Activated CD8-positive, alpha-beta T cell treated with anti-CD3 and anti-CD28 coated beads, Interleukin-2, amount 10 ng/mL, durations not matched to agents 7 days and 5 days (primary cell): ENCODE data around the gene DNAJA1. TPM values are rescaled to one million over a fixed set of nuclear protein-coding genes. Genes with fewer than 3 reads are reported as not detected.

Experiments used
- ATAC-seq: fragments of 150-1000 bp; cut with Tn5 transposase; one replicate; pipeline ENCODE4 v1.10.0; 2021; ENCODE audit warnings: moderate library complexity
- CTCF ChIA-PET: fragments of 350-600 bp; sonication (Branson Sonifier 250); formaldehyde crosslinking; loops from one replicate; lab custom pipeline; 2021; ENCODE audit warnings: antibody characterized with exemption; lab: Charles Lee
- POLR2A ChIA-PET: fragments of 350-600 bp; sonication (Branson Sonifier 250); formaldehyde crosslinking; loops from one replicate; lab custom pipeline; 2021; ENCODE audit warnings: antibody characterized with exemption; lab: Charles Lee
- DNase-seq: peaks from one replicate; pipeline ENCODE4 v3.0.0-alpha.2; 2020
- H3K27ac Mint-ChIP-seq: one replicate; pipeline ENCODE4 v1.8.0; 2021; ENCODE audit warnings: mild to moderate bottlenecking, mixed read lengths
- H3K27me3 Mint-ChIP-seq: one replicate; pipeline ENCODE4 v1.8.0; 2021; ENCODE audit warnings: low read depth, mixed read lengths
- H3K36me3 Mint-ChIP-seq: one replicate; pipeline ENCODE4 v1.8.0; 2021; ENCODE audit warnings: low read depth, mixed read lengths
- H3K4me1 Mint-ChIP-seq: one replicate; pipeline ENCODE4 v1.8.0; 2021; ENCODE audit warnings: low read depth, mixed read lengths
- H3K4me3 Mint-ChIP-seq: one replicate; pipeline ENCODE4 v1.8.0; 2021; ENCODE audit warnings: mild to moderate bottlenecking, mixed read lengths
- H3K9me3 Mint-ChIP-seq: one replicate; pipeline ENCODE4 v1.8.0; 2022; ENCODE audit warnings: mixed read lengths; ENCODE audit not compliant: insufficient read depth
- total RNA-seq, 2 experiments: library from RNA; stranded (reverse); gene quantifications; one replicate each; pipeline ENCODE4 v1.2.3, GENCODE V29; 2021

The DNAJA1 gene
- total RNA-seq, 2 experiments from 2014 or later: 158 to 159 TPM

DNA sequence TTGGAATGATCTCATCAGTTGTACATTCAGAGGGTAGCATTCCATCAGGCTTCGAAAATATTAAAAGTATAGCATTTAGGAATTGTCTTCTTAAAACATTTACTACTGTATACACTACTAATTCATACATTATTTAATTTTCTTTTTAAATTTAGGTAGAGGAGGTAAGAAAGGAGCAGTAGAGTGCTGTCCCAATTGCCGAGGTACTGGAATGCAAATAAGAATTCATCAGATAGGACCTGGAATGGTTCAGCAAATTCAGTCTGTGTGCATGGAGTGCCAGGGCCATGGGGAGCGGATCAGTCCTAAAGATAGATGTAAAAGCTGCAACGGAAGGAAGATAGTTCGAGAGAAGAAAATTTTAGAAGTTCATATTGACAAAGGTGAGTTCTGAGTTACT is 5.2 kb downstream of the DNAJA1 start:
- ATAC-seq: no peak
- H3K27ac Mint-ChIP-seq: no peak overlapping the region
- POLR2A ChIA-PET: interaction anchor here (1.3 kb wide), 1 partner anchor 8 kb away, joined by 5 read pairs; no protein-coding TSS in a partner anchor
- H3K36me3 Mint-ChIP-seq: peaks cover 80% of the 10 kb centered on the region
- DNase-seq: no peak
- H3K4me3 Mint-ChIP-seq: no peak overlapping the region
- CTCF ChIA-PET: interaction anchor here (0.8 to 1.3 kb wide), 2 partner anchors 14 to 196 kb away, joined by 3 read pairs; no protein-coding TSS in a partner anchor
- H3K27me3 Mint-ChIP-seq: no peaks in the 10 kb centered on the region
- no peaks in the 10 kb centered on the region for H3K9me3 Mint-ChIP-seq
- peaks cover 60% of the 10 kb centered on the region for H3K4me1 Mint-ChIP-seq

DNA sequence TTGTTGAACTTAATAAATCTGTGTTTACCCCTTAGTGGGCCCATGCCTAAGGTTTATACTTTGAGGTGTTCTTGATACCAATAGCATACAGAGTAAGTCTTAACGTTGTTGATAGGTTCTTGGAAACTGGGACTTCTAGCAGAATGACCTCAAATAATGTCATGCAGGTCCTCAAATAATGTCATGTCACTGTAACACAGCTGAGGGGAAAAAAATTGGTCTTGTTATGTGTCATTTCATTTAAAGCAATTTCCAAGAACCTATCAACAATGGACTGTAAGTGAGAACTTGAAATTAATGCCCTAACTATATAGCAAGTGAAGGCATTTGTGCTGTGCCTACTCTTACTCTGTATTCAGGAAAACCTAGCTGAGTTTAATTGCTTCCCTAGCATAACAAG is 7.2 kb downstream of the DNAJA1 start:
- ATAC-seq: no peak
- peak overlapping the region; percentile 15 for H3K27ac Mint-ChIP-seq
- no peak overlapping the region for H3K4me3 Mint-ChIP-seq

DNA sequence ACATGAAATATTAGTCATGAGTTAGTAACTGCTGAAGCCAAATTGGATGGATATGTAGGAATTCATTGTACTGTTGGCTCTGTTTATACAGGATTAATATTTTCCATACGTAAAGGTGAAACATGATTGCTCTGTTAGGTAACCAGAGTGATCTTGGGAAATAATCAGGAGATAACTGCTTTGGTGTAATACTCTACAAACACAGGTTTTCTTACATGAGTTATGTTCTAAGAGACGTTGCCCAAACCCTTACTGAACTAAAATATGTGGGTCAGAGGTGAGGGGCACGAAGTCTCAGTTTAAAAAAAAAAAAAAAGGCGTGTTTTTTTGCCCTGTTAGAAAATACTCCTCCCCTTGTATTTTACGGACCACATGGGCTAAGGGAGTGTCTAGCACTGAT is 7.8 kb downstream of the DNAJA1 start:
- H3K4me1 Mint-ChIP-seq: peaks cover 48% of the 10 kb centered on the region
- H3K27me3 Mint-ChIP-seq: no peaks in the 10 kb centered on the region
- CTCF ChIA-PET: no interaction called here
- peaks cover 85% of the 10 kb centered on the region for H3K36me3 Mint-ChIP-seq
- H3K27ac Mint-ChIP-seq: no peak overlapping the region
- DNase-seq (no peak), ATAC-seq (no peak)
- POLR2A ChIA-PET: interaction anchor here (3.0 kb wide), 1 partner anchor 7 kb away, joined by 19 read pairs; the partner anchor contains the start of gene DNAJA1
- no peaks in the 10 kb centered on the region for H3K9me3 Mint-ChIP-seq
- H3K4me3 Mint-ChIP-seq: no peak overlapping the region

More for the DNA sequence above, 7.2 kb downstream of the DNAJA1 start:
- ChIA-PET POLR2A (no interaction called here), CTCF (no interaction called here)
- Mint-ChIP-seq H3K36me3 (peaks cover 85% of the 10 kb centered on the region), H3K4me1 (peaks cover 48% of the 10 kb centered on the region), H3K9me3 (no peaks in the 10 kb centered on the region), H3K27me3 (no peaks in the 10 kb centered on the region)
- no peak for DNase-seq

DNA sequence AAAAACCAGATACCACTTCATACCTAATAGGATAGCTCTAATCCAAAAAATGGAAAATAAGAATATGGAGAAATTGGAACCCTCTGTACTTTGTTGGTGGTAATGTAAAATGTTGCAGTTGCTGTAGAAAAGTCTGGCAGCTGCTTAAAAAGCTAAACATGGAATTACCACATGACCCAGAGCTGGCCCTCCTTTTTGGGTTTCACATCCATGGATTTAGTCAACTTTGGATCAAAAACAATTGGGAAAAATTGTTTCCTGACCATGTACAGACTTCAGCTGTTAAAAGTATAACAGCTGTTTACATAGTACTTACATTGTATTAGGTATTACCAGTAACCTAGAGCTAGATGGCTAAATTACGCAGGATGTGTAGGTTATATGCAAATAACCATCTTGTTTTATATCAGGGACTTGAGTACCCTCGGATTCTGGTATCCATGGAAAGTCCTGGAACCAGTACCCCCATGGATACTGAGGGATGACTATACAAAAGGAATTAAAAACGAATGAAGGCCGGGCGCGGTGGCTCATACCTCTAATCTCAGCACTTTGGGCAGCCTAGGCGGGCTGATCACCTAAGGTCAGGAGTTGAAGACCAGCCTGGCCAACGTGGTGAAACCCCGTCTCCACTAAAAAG is 15.8 kb downstream of the DNAJA1 start:
- H3K9me3 Mint-ChIP-seq: no peaks in the 10 kb centered on the region
- H3K36me3 Mint-ChIP-seq: peaks cover 48% of the 10 kb centered on the region
- peaks cover 24% of the 10 kb centered on the region for H3K4me1 Mint-ChIP-seq
- no peaks in the 10 kb centered on the region for H3K27me3 Mint-ChIP-seq
- no peak for DNase-seq
- POLR2A ChIA-PET: interaction anchor here (4.5 kb wide), 1 partner anchor 15 kb away, joined by 40 read pairs; the partner anchor contains the start of gene DNAJA1
- no peak overlapping the region for H3K27ac Mint-ChIP-seq
- no peak overlapping the region for H3K4me3 Mint-ChIP-seq
- CTCF ChIA-PET: interaction anchor here (0.7 to 1.3 kb wide), 2 partner anchors 15 to 19 kb away, joined by 3 to 5 read pairs; no protein-coding TSS in a partner anchor
- ATAC-seq: no peak

DNA sequence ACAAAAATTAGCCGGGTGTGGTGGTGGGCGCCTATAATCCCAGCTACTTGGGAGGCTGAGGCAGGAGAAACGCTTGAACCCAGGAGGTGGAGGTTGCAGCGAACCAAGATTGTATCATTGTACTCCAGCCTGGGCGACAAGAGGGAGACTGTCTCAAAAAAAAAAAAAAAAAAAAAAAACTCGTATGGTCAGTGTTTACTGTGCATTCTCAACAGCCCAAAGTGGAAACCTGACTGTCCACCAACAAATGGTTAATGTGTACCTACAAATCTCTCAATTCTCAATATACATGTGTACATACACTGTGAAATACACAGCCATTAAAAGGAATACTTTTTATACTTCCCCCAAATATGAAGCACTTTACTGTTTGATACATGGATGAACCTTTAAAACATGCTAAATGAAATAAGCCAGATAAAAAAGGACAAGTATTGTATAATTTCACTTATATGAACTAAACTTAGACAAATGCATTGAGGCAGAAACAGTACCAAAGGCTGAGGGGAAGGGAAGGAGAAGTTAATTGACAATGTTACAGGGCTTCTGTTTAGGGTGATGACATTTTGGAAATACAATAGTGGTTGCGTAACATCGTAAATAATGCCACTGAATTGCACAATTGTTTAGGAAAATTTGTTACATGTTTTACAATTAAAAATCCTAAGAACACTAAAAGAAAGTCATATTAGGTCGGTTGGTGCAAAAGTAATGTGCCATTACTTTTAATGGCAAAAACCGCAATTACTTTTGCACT is 16.5 kb downstream of the DNAJA1 start:
- H3K4me3 Mint-ChIP-seq: no peak overlapping the region
- no peak for DNase-seq
- H3K27ac Mint-ChIP-seq: peak overlapping the region; percentile 32
- no peak for ATAC-seq
- no peaks in the 10 kb centered on the region for H3K27me3 Mint-ChIP-seq
- H3K36me3 Mint-ChIP-seq: peaks cover 46% of the 10 kb centered on the region
- POLR2A ChIA-PET: interaction anchor here (4.1 to 4.5 kb wide), 2 partner anchors 16 kb away, joined by 30 to 40 read pairs; partner anchors contain the start of gene DNAJA1
- CTCF ChIA-PET: no interaction called here
- no peaks in the 10 kb centered on the region for H3K9me3 Mint-ChIP-seq
- H3K4me1 Mint-ChIP-seq: peaks cover 22% of the 10 kb centered on the region

DNA sequence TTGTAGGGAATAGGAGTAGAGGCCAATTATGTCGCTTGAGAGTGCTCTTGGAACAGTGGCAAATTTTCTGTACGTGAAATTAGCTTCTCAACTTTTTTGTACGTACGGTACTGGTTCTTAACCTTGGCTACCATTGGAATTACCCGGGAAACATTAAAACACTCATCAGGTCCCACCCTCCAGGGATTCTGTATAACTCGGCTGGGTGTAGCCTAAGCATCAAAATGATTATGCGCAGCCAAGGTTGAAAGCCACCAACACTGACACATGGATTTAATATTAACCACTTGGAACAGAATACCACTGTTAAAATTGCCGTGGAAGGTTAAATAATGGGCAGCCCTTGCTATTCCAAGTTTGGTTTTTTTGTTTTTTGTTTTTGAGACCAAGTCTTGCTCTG is 17.4 kb downstream of the DNAJA1 start:
- H3K36me3 Mint-ChIP-seq: peaks cover 41% of the 10 kb centered on the region
- no peaks in the 10 kb centered on the region for H3K27me3 Mint-ChIP-seq
- DNase-seq (no peak), ATAC-seq (peak; percentile 21)
- H3K4me3 Mint-ChIP-seq: no peak overlapping the region
- no peak overlapping the region for H3K27ac Mint-ChIP-seq
- POLR2A ChIA-PET: interaction anchor here (4.1 kb wide), 1 partner anchor 17 kb away, joined by 30 read pairs; the partner anchor contains the start of gene DNAJA1
- H3K4me1 Mint-ChIP-seq: peaks cover 22% of the 10 kb centered on the region
- H3K9me3 Mint-ChIP-seq: no peaks in the 10 kb centered on the region
- CTCF ChIA-PET: no interaction called here

DNA sequence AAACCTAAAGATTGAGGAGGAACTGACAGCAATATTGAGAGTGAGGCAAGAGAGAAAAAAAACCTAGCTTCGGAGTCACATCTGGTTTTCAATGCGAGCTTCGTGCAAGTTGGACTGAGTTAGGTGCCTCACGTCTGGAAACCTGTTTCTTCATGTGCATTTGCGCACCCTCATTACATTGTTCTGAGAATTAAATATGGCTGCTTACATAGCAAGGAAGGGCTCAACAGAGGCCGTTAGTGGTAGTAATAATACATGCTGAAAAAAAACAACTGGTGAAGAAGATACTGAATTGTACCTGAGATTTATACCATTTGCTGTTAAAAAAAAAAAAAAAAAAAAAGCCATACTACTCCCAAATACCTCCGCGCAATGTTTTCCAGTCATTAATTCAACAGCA is 18.6 kb downstream of the DNAJA1 start:
- Mint-ChIP-seq H3K4me1 (peaks cover 22% of the 10 kb centered on the region), H3K4me3 (peak overlapping the region; percentile 76), H3K36me3 (peaks cover 37% of the 10 kb centered on the region), H3K27ac (peak overlapping the region; percentile 79), H3K27me3 (no peaks in the 10 kb centered on the region), H3K9me3 (no peaks in the 10 kb centered on the region)
- no peak for DNase-seq
- POLR2A ChIA-PET: interaction anchor here (0.6 to 4.1 kb wide), 2 partner anchors 18 to 180 kb away, joined by 3 to 30 read pairs; partner anchors contain the start of gene DNAJA1
- CTCF ChIA-PET: interaction anchor here (0.9 to 1.3 kb wide), 3 partner anchors 9 to 182 kb away, joined by 3 to 4 read pairs (median 3); no protein-coding TSS in a partner anchor
- ATAC-seq: peak; percentile 12

DNA sequence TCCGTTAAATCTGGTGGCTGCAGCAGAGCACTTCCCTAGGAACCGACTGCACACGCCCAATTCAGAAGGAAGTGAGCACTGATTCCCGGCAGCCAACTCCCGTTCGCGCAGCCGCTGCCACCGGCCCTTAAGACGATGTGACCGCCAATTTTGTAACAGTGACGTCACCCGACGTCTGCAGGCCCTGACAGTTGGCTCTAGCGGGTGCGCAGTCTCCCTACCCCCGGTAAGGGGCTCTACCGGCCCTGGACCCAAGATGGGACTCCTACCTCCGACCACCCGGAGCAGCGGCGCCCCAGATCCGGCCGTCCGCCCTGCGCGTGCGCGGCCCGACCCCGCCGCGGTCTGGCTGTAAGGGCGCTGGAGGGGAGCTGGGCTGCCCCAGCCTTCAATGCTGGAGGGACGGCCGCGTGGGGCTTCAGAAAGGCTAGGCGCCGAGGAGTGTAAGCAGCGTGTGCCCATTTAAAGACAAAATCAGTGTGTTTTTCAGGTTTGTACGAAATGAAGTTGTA is 19.1 kb downstream of the DNAJA1 start:
- POLR2A ChIA-PET: interaction anchor here (0.6 to 4.1 kb wide), 3 partner anchors 19 to 179 kb away, joined by 3 to 30 read pairs (median 5); partner anchors contain the start of genes DNAJA1 and SMU1
- ATAC-seq: peak; percentile 66
- H3K27ac Mint-ChIP-seq: peak overlapping the region; percentile 79
- H3K4me1 Mint-ChIP-seq: peaks cover 22% of the 10 kb centered on the region
- H3K9me3 Mint-ChIP-seq: no peaks in the 10 kb centered on the region
- CTCF ChIA-PET: interaction anchor here (0.9 to 1.3 kb wide), 5 partner anchors 8 to 182 kb away, joined by 3 to 4 read pairs (median 3); no protein-coding TSS in a partner anchor
- no peaks in the 10 kb centered on the region for H3K27me3 Mint-ChIP-seq
- peak overlapping the region; percentile 76 for H3K4me3 Mint-ChIP-seq
- DNase-seq: peak; percentile 78
- H3K36me3 Mint-ChIP-seq: peaks cover 37% of the 10 kb centered on the region

DNA sequence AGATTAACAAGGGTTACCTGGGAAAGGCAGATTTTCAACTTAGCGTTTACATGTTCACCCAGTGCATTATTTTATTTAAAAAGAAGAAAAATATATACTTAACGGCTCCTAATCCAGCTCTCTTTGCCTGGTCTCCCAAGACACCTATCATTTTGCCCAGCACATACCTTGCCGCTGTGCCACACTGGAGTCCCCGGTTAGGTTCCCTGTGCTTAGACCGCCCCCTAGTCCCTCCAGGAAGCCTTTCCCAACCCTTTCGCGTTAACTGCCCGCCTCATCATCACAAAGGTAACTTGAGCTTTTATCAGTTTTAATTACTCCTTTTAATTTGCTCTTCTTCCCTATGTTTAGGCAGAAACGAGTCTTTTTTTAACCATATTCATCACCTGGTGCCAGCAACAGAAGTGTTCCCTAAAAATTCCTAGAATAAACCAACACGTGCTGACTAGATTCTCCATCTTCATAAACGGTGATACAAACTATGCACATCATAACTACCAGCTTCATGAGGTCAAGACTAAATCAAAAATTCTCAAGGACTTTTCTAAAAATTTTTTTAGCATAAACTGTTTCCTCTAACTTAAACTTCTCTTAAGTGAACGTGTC is 19.7 kb downstream of the DNAJA1 start:
- Mint-ChIP-seq H3K27me3 (no peaks in the 10 kb centered on the region), H3K4me1 (peaks cover 22% of the 10 kb centered on the region), H3K9me3 (no peaks in the 10 kb centered on the region)

DNA sequence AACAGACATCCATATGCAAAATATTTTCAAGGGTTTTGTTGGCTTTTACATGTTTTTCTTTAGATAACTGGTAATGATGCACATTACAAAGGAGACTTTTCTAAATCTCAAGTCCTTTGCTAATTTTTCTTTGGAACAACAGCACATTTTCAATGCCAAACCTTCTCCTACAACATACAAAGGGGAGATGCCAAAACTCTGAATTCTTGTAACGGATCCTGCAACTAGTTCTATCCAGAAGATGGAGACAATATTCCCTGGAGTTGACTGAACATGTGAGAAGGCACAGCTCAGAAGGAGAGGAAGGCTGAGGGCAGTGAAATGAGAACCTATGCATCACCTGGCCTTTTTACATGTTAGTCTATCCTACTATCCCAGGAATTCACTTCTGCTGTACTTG is 21.0 kb downstream of the DNAJA1 start:
- Mint-ChIP-seq H3K36me3 (peaks cover 35% of the 10 kb centered on the region), H3K27me3 (no peaks in the 10 kb centered on the region), H3K4me3 (no peak overlapping the region), H3K4me1 (peaks cover 22% of the 10 kb centered on the region), H3K27ac (no peak overlapping the region), H3K9me3 (no peaks in the 10 kb centered on the region)
- ChIA-PET CTCF (interaction anchor here (0.8 kb wide), 1 partner anchor 20 kb away, joined by 3 read pairs; no protein-coding TSS in a partner anchor), POLR2A (interaction anchor here (1.7 kb wide), 1 partner anchor 21 kb away, joined by 4 read pairs; the partner anchor contains the start of gene DNAJA1)
- no peak for DNase-seq
- ATAC-seq: no peak

More for the DNA sequence above, 19.7 kb downstream of the DNAJA1 start:
- peak overlapping the region; percentile 76 for H3K4me3 Mint-ChIP-seq
- no peak for ATAC-seq
- peaks cover 40% of the 10 kb centered on the region for H3K36me3 Mint-ChIP-seq
- DNase-seq: no peak
- ChIA-PET POLR2A (interaction anchor here (0.6 to 4.1 kb wide), 3 partner anchors 19 to 31 kb away, joined by 3 to 30 read pairs (median 5); partner anchors contain the start of genes DNAJA1 and SMU1), CTCF (interaction anchor here (1.0 to 1.3 kb wide), 4 partner anchors 8 to 37 kb away, joined by 3 read pairs; no protein-coding TSS in a partner anchor)
- H3K27ac Mint-ChIP-seq: peak overlapping the region; percentile 79

DNA sequence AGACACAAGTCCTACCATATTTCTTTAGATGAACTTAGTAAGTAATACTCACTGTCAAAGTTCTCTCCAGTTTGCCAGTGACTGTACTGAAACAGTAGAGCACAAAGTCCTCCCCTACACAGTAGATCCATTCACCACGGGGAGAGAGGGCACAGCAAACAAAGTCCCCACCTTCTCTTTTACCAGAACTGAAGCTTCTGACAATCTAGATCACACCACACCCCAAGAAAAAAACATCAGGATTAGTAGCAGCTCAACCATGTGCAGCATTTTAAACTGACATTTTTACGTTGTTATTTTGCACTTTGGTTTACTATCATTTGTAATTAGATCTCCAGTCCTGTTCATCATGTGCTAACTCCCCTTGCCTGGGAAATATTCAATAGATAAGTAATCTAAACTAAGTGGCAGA is 23.0 kb downstream of the DNAJA1 start:
- Mint-ChIP-seq H3K4me1 (peaks cover 21% of the 10 kb centered on the region), H3K9me3 (no peaks in the 10 kb centered on the region), H3K27ac (peak overlapping the region; percentile 50), H3K27me3 (no peaks in the 10 kb centered on the region), H3K4me3 (no peak overlapping the region), H3K36me3 (peaks cover 42% of the 10 kb centered on the region)
- ATAC-seq (no peak), DNase-seq (no peak)
- POLR2A ChIA-PET: interaction anchor here (1.7 kb wide), 1 partner anchor 23 kb away, joined by 4 read pairs; the partner anchor contains the start of gene DNAJA1
- CTCF ChIA-PET: no interaction called here
